HepG2 (cell line): Measurements from ENCODE around the gene TOMM20. TPM values are rescaled to one million over a fixed set of nuclear protein-coding genes. Genes with fewer than 3 reads are reported as not detected.

Experiments
- ATAC-seq: fragments of 200-7000 bp; cut with Tn5 transposase; 3 replicates; pipeline ENCODE4 v1.9.1; 2020; ENCODE audit warnings: mild to moderate bottlenecking, moderate library complexity
- BruUV-seq: library from RNA; stranded (reverse); fragments of 400-500 nt; replicated peaks from 2 replicates; lab custom pipeline; 2021; lab: Mats Ljungman, UMichigan
- CTCF ChIA-PET: fragments of 300-600 bp; formaldehyde crosslinking; extraction: SDS; loops from one replicate; lab custom pipeline; 2021; ENCODE audit warnings: low total read pairs, inconsistent platforms, low intra/inter-chr PET ratio; lab: Yijun Ruan, JAX
- POLR2A ChIA-PET: fragments of 350-600 bp; sonication (Branson Sonifier 250); formaldehyde crosslinking; loops from one replicate; lab custom pipeline; 2020; ENCODE audit warnings: antibody characterized with exemption, inconsistent platforms; lab: Yijun Ruan, JAX
- DNase-seq: peaks from one replicate; pipeline ENCODE4 v3.0.0-alpha.2; 2015; ENCODE audit warnings: low spot score
- FAIRE-seq: peaks from 3 replicates; lab custom pipeline; 2011; peaks lifted over from hg19 to GRCh38; lab: Jason Lieb, UNC
- H2AFZ ChIP-seq: one replicate; pipeline ENCODE4 v1.6.1; 2011; ENCODE audit warnings: low read length, inconsistent platforms
- H3K27ac ChIP-seq: fragments of 300-600 bp; 3 replicates; pipeline ENCODE4 v1.8.0; 2011; ENCODE audit warnings: mixed run types, mild to moderate bottlenecking, mixed read lengths, low read length, inconsistent platforms; ENCODE audit not compliant: insufficient read depth; ENCODE audit errors: extremely low read length
- H3K27me3 ChIP-seq, 2 experiments: fragments of 200-600 bp in 1 of 2; 2 replicates in 1 of 2; 3 replicates in 1 of 2; pipeline versions ENCODE4 v1.6.0 to v1.8.0; 2011; ENCODE audit warnings: low read length in 2 of 2, mild to moderate bottlenecking in 2 of 2, moderate library complexity in 2 of 2, inconsistent platforms in 1 of 2; ENCODE audit not compliant: insufficient read depth in 2 of 2, control insufficient read depth in 1 of 2
- H3K36me3 ChIP-seq, 2 experiments: fragments of 200-600 bp in 1 of 2; replicated peaks in 1 of 2; 2 replicates in 1 of 2; 3 replicates in 1 of 2; pipeline versions ENCODE4 v1.5.1 to v1.8.0; 2011; ENCODE audit warnings: low read length in 2 of 2, inconsistent platforms in 1 of 2; ENCODE audit not compliant: insufficient read depth in 2 of 2, control insufficient read depth in 1 of 2
- H3K4me1 ChIP-seq: 2 replicates; pipeline ENCODE4 v1.5.1; 2012; ENCODE audit warnings: low read length, inconsistent platforms; ENCODE audit not compliant: insufficient read depth
- H3K4me2 ChIP-seq: 2 replicates; pipeline ENCODE4 v1.6.0; 2011; ENCODE audit warnings: low read depth, low read length, inconsistent platforms
- H3K4me3 ChIP-seq, 3 experiments: fragments of 200-600 bp in 1 of 3; sonication (generic), shearing (Covaris generic) in 1 of 3; replicated peaks in 1 of 3; 2 replicates each; pipeline ENCODE4 v1.5.1; 2011 to 2016; ENCODE audit warnings: low read length in 3 of 3, inconsistent platforms in 2 of 3, low read depth in 2 of 3, mild to moderate bottlenecking in 2 of 3, control low read depth in 1 of 3, mixed read lengths in 1 of 3; ENCODE audit not compliant: insufficient read depth in 1 of 3
- H3K79me2 ChIP-seq: one replicate; pipeline ENCODE4 v1.6.1; 2011; ENCODE audit warnings: low read length, inconsistent platforms; ENCODE audit not compliant: insufficient read depth
- H3K9ac ChIP-seq: 2 replicates; pipeline ENCODE4 v1.6.0; 2011; ENCODE audit warnings: mild to moderate bottlenecking, low read depth, low read length, inconsistent platforms; ENCODE audit not compliant: insufficient read depth
- H3K9me3 ChIP-seq: 2 replicates; pipeline ENCODE4 v1.5.1; 2012; ENCODE audit warnings: mild to moderate bottlenecking, low read length
- H4K20me1 ChIP-seq: 2 replicates; pipeline ENCODE4 v1.6.0; 2011; ENCODE audit warnings: inconsistent platforms, mild to moderate bottlenecking, low read length, moderate library complexity; ENCODE audit not compliant: insufficient read depth
- ARID4A ChIP-seq: sonication (generic); formaldehyde crosslinking; IDR thresholded peaks from 2 replicates; pipeline ENCODE4 v1.5.0; 2020; ENCODE audit warnings: mild to moderate bottlenecking, missing genetic modification reagents, borderline replicate concordance
- BORCS8-MEF2B ChIP-seq: sonication (generic); formaldehyde crosslinking; IDR thresholded peaks from 2 replicates; pipeline ENCODE4 v1.8.0; 2022; ENCODE audit warnings: mild to moderate bottlenecking, missing genetic modification reagents
- BRD4 ChIP-seq: sonication (generic); formaldehyde crosslinking; IDR thresholded peaks from 2 replicates; pipeline ENCODE4 v1.4.0; 2020; ENCODE audit warnings: missing genetic modification reagents
- FIP1L1 ChIP-seq: fragments of 200-400 bp; formaldehyde crosslinking; IDR thresholded peaks from 2 replicates; pipeline ENCODE4 v1.6.1; 2018; ENCODE audit warnings: low read depth, mild to moderate bottlenecking, low read length, moderate library complexity, borderline replicate concordance; ENCODE audit not compliant: insufficient read depth
- GMEB2 ChIP-seq: IDR thresholded peaks from 2 replicates; pipeline ENCODE4 v1.6.1; 2016; ENCODE audit warnings: missing biosample characterization, missing genetic modification reagents, low read depth
- MED1 ChIP-seq: sonication (generic); formaldehyde crosslinking; IDR thresholded peaks from 2 replicates; pipeline ENCODE4 v1.4.0; 2020; ENCODE audit warnings: missing genetic modification reagents
- POLR2AphosphoS2 ChIP-seq: IDR thresholded peaks from 2 replicates; pipeline ENCODE4 v1.6.1; 2011; ENCODE audit warnings: low read depth, low read length, improper control_type of control experiment
- RXRA ChIP-seq: sonication (generic); formaldehyde crosslinking; IDR thresholded peaks from 2 replicates; pipeline ENCODE4 v1.5.1; 2020; ENCODE audit warnings: missing genetic modification reagents
- TAF15 ChIP-seq: fragments of 200-400 bp; formaldehyde crosslinking; IDR thresholded peaks from one replicate; pipeline ENCODE4 v1.6.1; 2018; ENCODE audit warnings: mild to moderate bottlenecking, low read depth, low read length; ENCODE audit not compliant: poor library complexity, severe bottlenecking
- ZBTB39 ChIP-seq: sonication (generic); formaldehyde crosslinking; IDR thresholded peaks from 2 replicates; pipeline ENCODE4 v1.5.0; 2020; ENCODE audit warnings: missing genetic modification reagents
- ZNF557 ChIP-seq: sonication (generic); formaldehyde crosslinking; IDR thresholded peaks from 2 replicates; pipeline ENCODE4 v1.4.0; 2020; ENCODE audit warnings: missing genetic modification reagents
- ZNF616 ChIP-seq: sonication (generic); formaldehyde crosslinking; IDR thresholded peaks from 2 replicates; pipeline ENCODE4 v1.5.0; 2020; ENCODE audit warnings: low read depth, mild to moderate bottlenecking, missing genetic modification reagents
- ZNF670 ChIP-seq: sonication (generic); formaldehyde crosslinking; IDR thresholded peaks from 2 replicates; pipeline ENCODE4 v1.8.0; 2022; ENCODE audit warnings: mild to moderate bottlenecking, missing genetic modification reagents, borderline replicate concordance
- WGBS: methylation state at CpG from one replicate; pipeline ENCODE4 v1.1.6; 2017; ENCODE audit warnings: low lambda C conversion rate; 5-methylcytosine and 5-hydroxymethylcytosine counted together
- in situ Hi-C: cut with HindIII; loops from 2 replicates; pipeline ENCODE4 v1.10.0; 2017; ENCODE audit warnings: low pct_unique_long_range_greater_than_20kb; ENCODE audit not compliant: extremely low pct_ligation_motif_present
- intact Hi-C: fragments of 100-400 bp; cut with micrococcal nuclease; formaldehyde crosslinking; loops from one replicate; pipeline ENCODE4 v1.10.0; 2022; ENCODE audit not compliant: unreplicated experiment
- polyA plus RNA-seq, 8 experiments: library from polyadenylated mRNA; depleted of rRNA in 3 of 8; stranded (reverse) in 7 of 8; unstranded in 1 of 8; fragments of >200 nt; fragmentation: Illumina TruSeq in 4 of 8; extraction: Trizol in 4 of 8; gene quantifications; 2 replicates each; pipeline versions ENCODE4 v1.2.1 to v1.2.3, GENCODE V29; 2011 to 2016; ENCODE audit warnings: low read depth in 4 of 8, missing spikeins in 1 of 8, mixed read lengths in 1 of 8; ENCODE audit not compliant: insufficient read depth in 1 of 8
- total RNA-seq, 5 experiments: library from RNA; depleted of rRNA; stranded (reverse); fragments of >200 nt; fragmentation: Illumina TruSeq; extraction: Trizol; gene quantifications; 2 replicates each; pipeline ENCODE4 v1.2.3, GENCODE V29; 2016; ENCODE audit warnings: low read depth in 1 of 5
- TF ChIP-seq, protein P1 (sequence below): fragments of 450-650 bp; IDR thresholded peaks from 2 replicates; pipeline ENCODE4 v1.6.1; 2017; ENCODE audit warnings: mild to moderate bottlenecking

The TOMM20 gene
- total and polyA plus RNA-seq, 2 of the 13 experiments (the other 11 are each of a cell fraction or from before 2014, with no cell fraction given): 153 to 376 TPM

DNA sequence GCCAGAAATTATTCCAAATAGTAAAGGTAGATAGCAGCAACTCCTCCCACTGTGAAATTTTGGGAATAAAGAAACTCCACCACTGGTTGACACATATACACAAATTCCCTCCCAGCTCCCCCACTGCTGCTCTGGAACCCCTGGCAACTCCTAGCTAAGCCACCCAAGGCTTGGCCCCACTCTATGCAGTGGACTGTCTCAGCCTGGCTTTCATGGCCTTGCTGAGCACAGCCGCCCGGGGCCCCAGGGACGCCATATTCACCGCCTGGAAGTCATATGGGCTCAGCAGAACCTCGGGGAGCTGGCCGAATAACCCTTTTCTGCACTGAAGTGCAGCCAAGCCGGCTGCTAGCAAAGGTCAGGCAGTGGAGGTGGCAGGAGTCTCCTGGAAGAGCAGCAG lies 47.8 kb upstream of the TOMM20 start:
- H4K20me1 ChIP-seq: no peaks in the 10 kb centered on the region
- no peak overlapping the region for H2AFZ ChIP-seq
- H3K4me3 ChIP-seq: no peak overlapping the region
- no TSS peak for BruUV-seq
- no peaks in the 10 kb centered on the region for H3K27me3 ChIP-seq
- no peak for TF ChIP-seq BRD4 (CRISPR knock-in tag)
- TF ChIP-seq ZBTB39 (CRISPR knock-in tag): no peak
- TF ChIP-seq ARID4A (CRISPR knock-in tag): no peak
- no peak for TF ChIP-seq RXRA (CRISPR knock-in tag)
- TF ChIP-seq MED1 (CRISPR knock-in tag): no peak
- no peak for TF ChIP-seq POLR2AphosphoS2
- no peak for TF ChIP-seq FIP1L1
- TF ChIP-seq, protein P1, sequence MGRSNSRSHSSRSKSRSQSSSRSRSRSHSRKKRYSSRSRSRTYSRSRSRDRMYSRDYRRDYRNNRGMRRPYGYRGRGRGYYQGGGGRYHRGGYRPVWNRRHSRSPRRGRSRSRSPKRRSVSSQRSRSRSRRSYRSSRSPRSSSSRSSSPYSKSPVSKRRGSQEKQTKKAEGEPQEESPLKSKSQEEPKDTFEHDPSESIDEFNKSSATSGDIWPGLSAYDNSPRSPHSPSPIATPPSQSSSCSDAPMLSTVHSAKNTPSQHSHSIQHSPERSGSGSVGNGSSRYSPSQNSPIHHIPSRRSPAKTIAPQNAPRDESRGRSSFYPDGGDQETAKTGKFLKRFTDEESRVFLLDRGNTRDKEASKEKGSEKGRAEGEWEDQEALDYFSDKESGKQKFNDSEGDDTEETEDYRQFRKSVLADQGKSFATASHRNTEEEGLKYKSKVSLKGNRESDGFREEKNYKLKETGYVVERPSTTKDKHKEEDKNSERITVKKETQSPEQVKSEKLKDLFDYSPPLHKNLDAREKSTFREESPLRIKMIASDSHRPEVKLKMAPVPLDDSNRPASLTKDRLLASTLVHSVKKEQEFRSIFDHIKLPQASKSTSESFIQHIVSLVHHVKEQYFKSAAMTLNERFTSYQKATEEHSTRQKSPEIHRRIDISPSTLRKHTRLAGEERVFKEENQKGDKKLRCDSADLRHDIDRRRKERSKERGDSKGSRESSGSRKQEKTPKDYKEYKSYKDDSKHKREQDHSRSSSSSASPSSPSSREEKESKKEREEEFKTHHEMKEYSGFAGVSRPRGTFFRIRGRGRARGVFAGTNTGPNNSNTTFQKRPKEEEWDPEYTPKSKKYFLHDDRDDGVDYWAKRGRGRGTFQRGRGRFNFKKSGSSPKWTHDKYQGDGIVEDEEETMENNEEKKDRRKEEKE: no peak
- no peak for TF ChIP-seq GMEB2 (CRISPR knock-in tag)
- TF ChIP-seq ZNF670 (CRISPR knock-in tag): no peak
- no peak for TF ChIP-seq BORCS8-MEF2B
- TF ChIP-seq ZNF557 (CRISPR knock-in tag): no peak
- no peak for TF ChIP-seq TAF15
- no peak for TF ChIP-seq ZNF616
- CTCF ChIA-PET: no interaction called here
- no peak overlapping the region for H3K4me2 ChIP-seq
- ATAC-seq (no peak), FAIRE-seq (no peak), DNase-seq (no peak)
- intact Hi-C loops (no loop called here), in situ Hi-C loops (no loop called here)
- H3K9me3 ChIP-seq: no peaks in the 10 kb centered on the region
- H3K79me2 ChIP-seq: no peaks in the 10 kb centered on the region
- no peak overlapping the region for H3K27ac ChIP-seq
- H3K9ac ChIP-seq: no peak overlapping the region
- H3K36me3 ChIP-seq: peaks cover 7 to 62% of the 10 kb centered on the region in 2 experiments; a peak in 4 of 5 replicates
- H3K4me1 ChIP-seq: no peaks in the 10 kb centered on the region
- 95% methylated on average over 4 of the region's 7 CpGs for WGBS
- POLR2A ChIA-PET: interaction anchor here (0.7 kb wide), 1 partner anchor 98 kb away, joined by 3 read pairs; no protein-coding TSS in a partner anchor
